HL-60 (cell line): Measurements from ENCODE around the gene IFTAP.

ENCODE experiments used
- CTCF ChIP-seq: IDR thresholded peaks from one replicate; pipeline ENCODE4 v1.5.1; 2011; ENCODE audit warnings: low read length, control low read depth, inconsistent platforms; ENCODE audit not compliant: insufficient read depth
- GABPA ChIP-seq: IDR thresholded peaks from 2 replicates; pipeline ENCODE4 v1.6.1; 2012; ENCODE audit warnings: low read depth
- POLR2AphosphoS5 ChIP-seq: IDR thresholded peaks from 2 replicates; pipeline ENCODE4 v1.6.1; 2012; ENCODE audit warnings: low read depth
- TF ChIP-seq, protein P1 (sequence below): IDR thresholded peaks from 2 replicates; pipeline ENCODE4 v1.6.1; 2012; ENCODE audit warnings: low read depth; ENCODE audit not compliant: insufficient replicate concordance

DNA sequence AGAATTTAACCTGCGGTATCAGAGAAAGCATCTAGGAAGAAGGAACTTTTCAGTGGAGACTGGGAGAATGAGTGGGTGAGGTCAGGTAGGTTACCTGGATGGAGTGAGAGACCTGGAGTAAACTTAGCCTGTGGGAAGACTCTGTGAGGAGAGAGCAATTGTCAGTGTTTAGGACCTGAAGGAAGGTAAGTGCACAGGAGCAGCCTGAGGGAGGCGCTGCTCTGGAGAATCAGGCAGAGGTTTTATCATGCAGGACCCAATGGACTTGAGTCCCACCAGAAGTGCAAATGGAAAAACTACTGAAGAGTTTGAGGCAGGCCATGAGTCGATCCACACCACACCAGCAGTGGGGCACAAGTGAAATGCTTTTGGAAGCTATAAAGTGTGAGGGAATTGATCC is 10.6 kb upstream of the IFTAP start:
- TF ChIP-seq GABPA (no peak), POLR2AphosphoS5 (no peak), CTCF (no peak)
- TF ChIP-seq, protein P1, sequence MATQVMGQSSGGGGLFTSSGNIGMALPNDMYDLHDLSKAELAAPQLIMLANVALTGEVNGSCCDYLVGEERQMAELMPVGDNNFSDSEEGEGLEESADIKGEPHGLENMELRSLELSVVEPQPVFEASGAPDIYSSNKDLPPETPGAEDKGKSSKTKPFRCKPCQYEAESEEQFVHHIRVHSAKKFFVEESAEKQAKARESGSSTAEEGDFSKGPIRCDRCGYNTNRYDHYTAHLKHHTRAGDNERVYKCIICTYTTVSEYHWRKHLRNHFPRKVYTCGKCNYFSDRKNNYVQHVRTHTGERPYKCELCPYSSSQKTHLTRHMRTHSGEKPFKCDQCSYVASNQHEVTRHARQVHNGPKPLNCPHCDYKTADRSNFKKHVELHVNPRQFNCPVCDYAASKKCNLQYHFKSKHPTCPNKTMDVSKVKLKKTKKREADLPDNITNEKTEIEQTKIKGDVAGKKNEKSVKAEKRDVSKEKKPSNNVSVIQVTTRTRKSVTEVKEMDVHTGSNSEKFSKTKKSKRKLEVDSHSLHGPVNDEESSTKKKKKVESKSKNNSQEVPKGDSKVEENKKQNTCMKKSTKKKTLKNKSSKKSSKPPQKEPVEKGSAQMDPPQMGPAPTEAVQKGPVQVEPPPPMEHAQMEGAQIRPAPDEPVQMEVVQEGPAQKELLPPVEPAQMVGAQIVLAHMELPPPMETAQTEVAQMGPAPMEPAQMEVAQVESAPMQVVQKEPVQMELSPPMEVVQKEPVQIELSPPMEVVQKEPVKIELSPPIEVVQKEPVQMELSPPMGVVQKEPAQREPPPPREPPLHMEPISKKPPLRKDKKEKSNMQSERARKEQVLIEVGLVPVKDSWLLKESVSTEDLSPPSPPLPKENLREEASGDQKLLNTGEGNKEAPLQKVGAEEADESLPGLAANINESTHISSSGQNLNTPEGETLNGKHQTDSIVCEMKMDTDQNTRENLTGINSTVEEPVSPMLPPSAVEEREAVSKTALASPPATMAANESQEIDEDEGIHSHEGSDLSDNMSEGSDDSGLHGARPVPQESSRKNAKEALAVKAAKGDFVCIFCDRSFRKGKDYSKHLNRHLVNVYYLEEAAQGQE: no peak
